ENCODE results near the gene SHROOM3.

GRCh38 chr4:76663824-76664223 is 228.8 kb downstream of the SHROOM3 start:
- no peak for TF ChIP-seq FOXM1 (IDR thresholded peaks at IDR 0.05; ENCODE audit: borderline replicate concordance)
- TF ChIP-seq SUZ12 (IDR thresholded peaks at IDR 0.05) = no peak
